Upper lobe of right lung (tissue), 1 donor: ENCODE results near the gene SELL. TPM values are rescaled to one million over a fixed set of nuclear protein-coding genes. Genes with fewer than 3 reads are reported as not detected.
"Not testable (repeated sequence)": the region's sequence is repeated elsewhere in the genome, so short reads cannot be mapped to it uniquely, and the experiment has no call there.

Source experiments
- ATAC-seq: fragments of 200-7000 bp; cut with Tn5 transposase; one replicate; pipeline ENCODE4 v1.9.1; 2020; ENCODE audit warnings: mild to moderate bottlenecking, moderate library complexity
- DNase-seq: peaks from one replicate; pipeline ENCODE4 v3.0.0-alpha.2; 2020
- H3K27ac ChIP-seq: fragments of 200-600 bp; one replicate; pipeline ENCODE4 v1.8.0; 2022
- H3K27me3 ChIP-seq: fragments of 200-600 bp; one replicate; pipeline ENCODE4 v1.8.0; 2022; ENCODE audit warnings: mild to moderate bottlenecking
- H3K36me3 ChIP-seq: fragments of 200-600 bp; one replicate; pipeline ENCODE4 v1.8.0; 2022
- H3K4me1 ChIP-seq: fragments of 200-600 bp; one replicate; pipeline ENCODE4 v1.8.0; 2022
- H3K4me3 ChIP-seq: fragments of 200-600 bp; one replicate; pipeline ENCODE4 v1.8.0; 2022; ENCODE audit warnings: mild to moderate bottlenecking
- H3K9me3 ChIP-seq: fragments of 200-600 bp; one replicate; pipeline ENCODE4 v1.8.0; 2022
- CTCF ChIP-seq: fragments of 200-600 bp; IDR thresholded peaks from one replicate; pipeline ENCODE4 v1.8.0; 2022; ENCODE audit warnings: antibody characterized with exemption
- intact Hi-C: fragments of 100-400 bp; cut with DNase I; formaldehyde crosslinking; loops from one replicate; pipeline ENCODE4 v1.11.0; 2022
- total RNA-seq: library from RNA; stranded (reverse); fragmentation: NEBNext Ultra II Directional; extraction: Animal tissue kit (Norgen Biotek cat#: 25700); gene quantifications from one replicate; pipeline ENCODE4 v1.2.1, GENCODE V29; 2021
- donor health status: DM: no; HTN: yes; CAD: no; lungs with severe emphysema.

The SELL gene
- total RNA-seq, 1 donor from 2014 or later, result 12.1 TPM

- Histone ChIP-seq H3K36me3 (no peaks in the 10 kb centered on the region), H3K27me3 (no peaks in the 10 kb centered on the region), H3K27ac (no peak overlapping the region), H3K4me1 (no peaks in the 10 kb centered on the region), H3K9me3 (no peaks in the 10 kb centered on the region), H3K4me3 (no peak overlapping the region)
- DNase-seq (no peak), ATAC-seq (no peak)
- TF ChIP-seq CTCF, result no peak
- intact Hi-C loops, result no loop called here
Measured at GRCh38 chr1:169682071-169682470, 29.3 kb downstream of the SELL start.

GRCh38 chr1:169681140-169681539, 30.3 kb downstream of the SELL start:
- no peak for TF ChIP-seq CTCF
- no peaks in the 10 kb centered on the region for H3K36me3 ChIP-seq
- ATAC-seq (no peak), DNase-seq (no peak)
- intact Hi-C loops, result no loop called here
- H3K9me3 ChIP-seq, result no peaks in the 10 kb centered on the region
- no peak overlapping the region for H3K27ac ChIP-seq
- H3K27me3 ChIP-seq, result no peaks in the 10 kb centered on the region
- H3K4me3 ChIP-seq, result no peak overlapping the region
- no peaks in the 10 kb centered on the region for H3K4me1 ChIP-seq

GRCh38 chr1:169680377-169681019, 30.9 kb downstream of the SELL start:
- no peak for TF ChIP-seq CTCF
- intact Hi-C loops, result no loop called here
- no peaks in the 10 kb centered on the region for H3K36me3 ChIP-seq
- H3K27me3 ChIP-seq, result no peaks in the 10 kb centered on the region
- ATAC-seq (no peak), DNase-seq (no peak)
- no peak overlapping the region for H3K4me3 ChIP-seq
- no peaks in the 10 kb centered on the region for H3K4me1 ChIP-seq
- H3K27ac ChIP-seq, result no peak overlapping the region
- no peaks in the 10 kb centered on the region for H3K9me3 ChIP-seq

- H3K4me3 ChIP-seq, result no peak overlapping the region
- H3K36me3 ChIP-seq, result no peaks in the 10 kb centered on the region
- no peak for ATAC-seq
- no peaks in the 10 kb centered on the region for H3K4me1 ChIP-seq
- H3K27me3 ChIP-seq, result no peaks in the 10 kb centered on the region
- DNase-seq, result no peak
- TF ChIP-seq CTCF, result no peak
- intact Hi-C loops, result no loop called here
- no peaks in the 10 kb centered on the region for H3K9me3 ChIP-seq
- H3K27ac ChIP-seq, result no peak overlapping the region
Measured at GRCh38 chr1:169679692-169680091, 31.7 kb downstream of the SELL start.

GRCh38 chr1:169676001-169676400, 35.4 kb downstream of the SELL start:
- H3K4me1 ChIP-seq, result no peaks in the 10 kb centered on the region
- intact Hi-C loops, result no loop called here
- no peaks in the 10 kb centered on the region for H3K27me3 ChIP-seq
- ATAC-seq, result peak; percentile 22
- DNase-seq, result no peak
- H3K9me3 ChIP-seq, result no peaks in the 10 kb centered on the region
- no peak overlapping the region for H3K27ac ChIP-seq
- H3K36me3 ChIP-seq, result no peaks in the 10 kb centered on the region
- no peak for TF ChIP-seq CTCF
- no peak overlapping the region for H3K4me3 ChIP-seq

- intact Hi-C loops, result no loop called here
- H3K27ac ChIP-seq, result no peak overlapping the region
- H3K36me3 ChIP-seq, result no peaks in the 10 kb centered on the region
- no peak for TF ChIP-seq CTCF
- ATAC-seq (no peak), DNase-seq (no peak)
- no peak overlapping the region for H3K4me3 ChIP-seq
- H3K27me3 ChIP-seq, result no peaks in the 10 kb centered on the region
- no peaks in the 10 kb centered on the region for H3K9me3 ChIP-seq
- H3K4me1 ChIP-seq, result no peaks in the 10 kb centered on the region
Measured at GRCh38 chr1:169670836-169671235, 40.6 kb downstream of the SELL start.

GRCh38 chr1:169670244-169670643, 41.2 kb downstream of the SELL start:
- intact Hi-C loops, H3K4me1 ChIP-seq, H3K27me3 ChIP-seq, DNase-seq, H3K4me3 ChIP-seq, H3K9me3 ChIP-seq, H3K27ac ChIP-seq, H3K36me3 ChIP-seq, ATAC-seq: not testable (repeated sequence)

GRCh38 chr1:169667699-169668596, 43.5 kb downstream of the SELL start:
- intact Hi-C loops, H3K4me3 ChIP-seq, DNase-seq, H3K27me3 ChIP-seq, H3K9me3 ChIP-seq, H3K27ac ChIP-seq, ATAC-seq, H3K4me1 ChIP-seq, H3K36me3 ChIP-seq: not testable (repeated sequence)
